ENCODE results near the gene TPM4.
"Not testable (repeated sequence)": the region's sequence is repeated elsewhere in the genome, so short reads cannot be mapped to it uniquely, and the experiment has no call there.

TPM4 gene

DNA sequence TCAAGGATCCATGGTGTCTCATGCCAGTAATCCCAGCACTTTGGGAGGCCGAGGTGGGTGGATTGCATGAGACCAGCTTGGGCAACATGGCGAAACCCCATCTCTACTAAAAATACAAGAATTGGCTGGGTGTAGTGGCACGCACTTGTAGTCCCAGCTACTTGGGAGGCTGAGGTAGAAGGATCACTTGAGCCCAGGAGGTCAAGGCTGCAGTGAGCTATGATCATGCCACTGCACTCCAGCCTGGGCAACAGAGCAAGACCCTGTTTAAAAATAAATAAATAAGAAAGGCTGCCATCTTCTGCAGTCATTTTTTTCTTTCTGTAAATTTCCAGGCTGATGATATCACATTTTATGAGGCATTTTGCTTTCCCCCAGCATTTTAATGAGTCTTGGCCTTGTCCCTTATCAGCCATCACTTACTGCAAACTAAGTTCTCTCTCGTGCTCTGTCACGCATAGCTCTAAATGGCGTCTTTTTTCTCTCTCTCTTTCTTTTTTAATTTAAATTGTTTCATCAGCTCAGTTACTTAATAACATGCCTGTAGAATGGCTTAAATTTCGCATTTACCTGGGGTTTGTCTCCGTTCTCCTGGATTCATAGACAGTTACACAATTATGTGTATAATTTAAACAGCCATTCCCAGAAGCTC, 23.1 kb downstream of the TPM4 start:
- not testable (repeated sequence) for DNase-seq

GRCh38 chr19:16100524-16100923, 24.2 kb downstream of the TPM4 start:
- DNase-seq: no peak

- DNase-seq: no peak
These were observed 28.4 kb downstream of the TPM4 start for GRCh38 chr19:16104722-16105121.

DNA sequence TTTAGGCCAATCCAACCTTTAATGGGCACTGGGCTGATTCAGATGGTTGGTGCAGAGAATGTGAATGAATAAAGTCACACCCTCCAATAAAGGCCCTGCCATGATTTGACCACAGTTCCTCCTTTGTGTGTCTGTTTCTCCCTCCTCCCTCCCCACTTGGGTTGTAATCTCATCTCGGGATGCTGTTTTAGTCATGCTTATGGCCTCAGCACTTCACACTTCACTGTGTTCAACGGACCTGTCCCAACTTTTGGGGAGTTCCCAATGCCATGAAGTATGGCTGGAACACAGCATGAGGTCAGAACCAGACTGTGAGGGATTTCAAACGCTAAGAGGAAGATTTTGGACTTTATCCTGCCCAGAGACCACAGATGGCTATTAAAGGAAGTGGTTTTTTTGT, 29.8 kb downstream of the TPM4 start:
- DNase-seq: no peak

DNA sequence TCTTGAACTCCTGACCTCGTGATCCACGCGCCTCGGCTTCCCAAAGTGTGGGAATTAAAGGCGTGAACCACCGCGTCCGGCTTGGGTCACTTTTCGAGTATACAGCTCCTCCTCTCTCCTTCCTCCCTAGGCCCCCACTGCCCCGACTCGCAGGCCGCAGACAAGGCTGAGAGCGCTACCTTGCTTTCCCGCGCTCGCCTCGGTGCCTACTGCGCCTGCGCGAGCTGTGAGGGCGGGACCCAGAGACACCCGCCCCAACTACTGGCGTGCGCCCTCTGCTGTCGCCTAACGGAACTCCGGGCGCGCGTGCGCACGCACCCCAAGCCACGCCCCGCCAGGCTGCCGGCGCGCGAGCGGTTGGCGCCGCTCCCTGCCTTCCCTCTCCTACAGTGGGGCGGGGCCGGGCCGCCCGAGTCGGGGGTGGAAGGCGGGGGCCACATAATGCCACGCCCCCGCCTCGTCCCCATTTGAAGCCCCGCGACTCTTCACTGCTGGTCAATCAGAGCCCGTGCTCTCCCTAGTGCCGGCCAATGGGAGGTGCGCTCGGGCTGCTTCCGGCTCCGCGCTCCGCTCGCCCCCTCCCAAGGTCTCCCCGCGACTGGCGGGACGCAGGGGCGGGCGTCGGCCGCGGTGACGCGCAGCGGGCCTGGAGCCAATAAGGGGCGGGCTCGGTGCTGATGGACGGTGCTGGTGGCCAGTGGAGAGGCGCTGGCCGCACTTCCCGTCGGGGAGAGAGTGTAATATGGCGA, 35.0 kb downstream of the TPM4 start, which contains the start of gene RAB8A:
Gene RAB8A (plus strand): TSS at position 730 of the 749 bp plus-strand sequence. CDS start 13 bp downstream, at position 743.
- DNase-seq: peak; percentile 98

DNA sequence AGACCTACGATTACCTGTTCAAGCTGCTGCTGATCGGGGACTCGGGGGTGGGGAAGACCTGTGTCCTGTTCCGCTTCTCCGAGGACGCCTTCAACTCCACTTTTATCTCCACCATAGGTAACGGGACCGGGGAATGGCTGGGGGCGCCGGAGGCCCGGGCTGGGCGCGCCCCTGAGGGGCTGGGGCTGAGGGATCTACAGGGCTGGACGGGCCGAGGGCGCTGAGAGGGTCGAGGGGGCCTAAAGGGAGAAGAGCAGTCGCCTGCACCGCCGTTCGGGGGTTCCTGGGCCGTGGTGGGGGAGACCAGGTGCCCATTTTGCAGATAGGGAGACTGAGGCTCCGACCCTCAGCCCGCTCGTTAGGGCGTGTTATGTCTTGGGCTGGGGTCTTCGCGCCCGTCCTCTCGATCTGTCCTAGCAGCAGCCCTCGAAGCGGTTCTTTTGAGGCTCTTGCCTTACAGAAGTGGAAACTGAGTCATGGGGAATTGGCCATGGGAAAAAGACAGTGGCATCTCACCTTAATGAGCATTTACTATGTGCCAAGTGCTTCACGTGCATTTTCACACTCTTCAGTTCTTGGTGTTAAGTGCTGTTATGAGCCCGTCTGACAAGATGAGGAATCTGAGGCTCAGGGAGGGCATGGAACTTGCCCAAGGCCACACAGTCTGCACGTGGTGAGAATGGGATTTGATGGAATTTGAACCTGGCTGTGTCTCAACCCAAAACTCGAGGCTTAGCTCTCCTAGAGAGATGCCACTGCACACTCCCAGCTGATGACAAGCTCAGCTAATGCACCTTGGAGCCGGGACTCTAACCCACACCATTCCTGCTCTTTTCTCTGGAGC, 35.8 kb downstream of the TPM4 start:
- no peak for DNase-seq

- no peak for DNase-seq
These were observed 36.5 kb downstream of the TPM4 start for GRCh38 chr19:16112778-16113177.

- DNase-seq: no peak
These were observed 37.4 kb downstream of the TPM4 start for GRCh38 chr19:16113727-16114126.

DNA sequence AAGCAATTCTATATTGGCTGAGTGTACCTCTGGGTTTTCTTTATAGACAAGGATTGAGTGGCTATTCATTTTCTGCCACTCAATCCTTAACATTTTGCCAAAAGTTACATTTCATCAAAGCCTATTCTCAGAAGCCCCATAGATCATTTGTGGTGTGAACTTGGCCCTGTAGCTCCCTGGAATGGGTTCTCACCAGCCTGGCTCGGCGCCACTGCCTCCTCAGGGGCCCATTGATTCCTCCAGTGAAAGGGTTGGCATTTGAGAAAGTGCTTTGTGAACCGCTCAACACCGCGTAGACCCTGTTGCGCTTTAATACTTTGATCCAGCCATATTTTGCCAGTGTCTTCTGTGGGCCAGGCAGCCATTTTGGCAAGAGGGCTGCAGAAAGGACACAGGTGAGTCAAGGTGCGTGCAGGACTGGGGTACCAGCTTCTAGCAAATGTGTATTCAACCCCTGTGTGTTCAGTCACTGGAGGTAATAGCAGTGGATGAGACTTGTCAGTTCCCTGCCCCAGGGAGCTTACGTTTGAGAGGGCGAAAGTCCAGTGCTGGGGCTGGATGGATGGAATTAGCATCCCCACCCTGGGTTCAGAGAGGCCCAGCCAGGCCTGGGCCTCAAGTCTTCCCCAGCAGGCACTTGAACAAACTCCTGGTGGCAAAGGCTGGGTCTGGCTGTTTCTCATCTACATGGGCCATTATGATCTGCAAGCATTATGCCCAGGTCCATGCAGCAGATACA, 39.2 kb downstream of the TPM4 start:
- DNase-seq: no peak

DNA sequence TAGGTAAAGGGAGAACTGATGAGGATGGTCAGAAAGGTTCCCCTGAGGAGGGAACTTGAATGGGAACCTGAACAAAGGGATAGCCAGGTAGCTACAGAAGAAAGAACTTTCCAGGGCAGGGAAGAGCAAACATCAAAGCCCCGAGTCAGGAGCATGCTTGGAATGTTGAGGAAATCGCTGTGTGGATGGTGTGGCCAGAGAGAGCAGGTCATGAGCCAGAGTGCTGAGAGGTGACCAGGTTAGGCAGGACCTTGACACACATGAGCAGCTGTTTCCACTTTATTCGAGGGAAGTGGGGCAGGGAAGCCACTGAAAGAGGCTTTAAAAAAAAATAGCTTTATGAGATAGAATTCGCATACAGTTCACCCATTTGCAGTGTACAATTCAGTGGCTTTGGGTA, 39.8 kb downstream of the TPM4 start:
- no peak for DNase-seq

DNA sequence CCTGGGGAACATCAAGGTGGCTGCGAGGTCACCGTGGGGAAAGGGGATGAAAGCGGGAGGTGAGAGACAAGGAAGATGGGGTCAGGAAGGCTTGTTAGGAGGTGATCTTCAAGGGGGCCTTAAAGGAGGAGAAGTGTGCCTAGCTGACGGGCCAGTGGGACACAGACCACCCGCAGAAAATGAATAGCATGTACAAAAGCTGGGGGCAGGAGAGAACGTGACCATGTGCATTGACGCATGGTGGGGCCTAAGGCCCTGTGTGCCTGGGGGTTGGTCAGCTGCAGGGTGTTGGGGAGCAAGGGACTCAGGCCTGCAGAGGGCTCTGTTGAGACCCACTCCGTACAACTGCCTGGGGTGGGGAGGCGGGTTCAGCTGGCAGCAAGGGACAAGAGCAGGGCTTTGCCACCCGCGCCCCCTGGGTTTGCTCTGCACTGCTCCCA, 41.3 kb downstream of the TPM4 start:
- DNase-seq: no peak

GRCh38 chr19:16118489-16119033, 42.3 kb downstream of the TPM4 start:
- DNase-seq: no peak

DNA sequence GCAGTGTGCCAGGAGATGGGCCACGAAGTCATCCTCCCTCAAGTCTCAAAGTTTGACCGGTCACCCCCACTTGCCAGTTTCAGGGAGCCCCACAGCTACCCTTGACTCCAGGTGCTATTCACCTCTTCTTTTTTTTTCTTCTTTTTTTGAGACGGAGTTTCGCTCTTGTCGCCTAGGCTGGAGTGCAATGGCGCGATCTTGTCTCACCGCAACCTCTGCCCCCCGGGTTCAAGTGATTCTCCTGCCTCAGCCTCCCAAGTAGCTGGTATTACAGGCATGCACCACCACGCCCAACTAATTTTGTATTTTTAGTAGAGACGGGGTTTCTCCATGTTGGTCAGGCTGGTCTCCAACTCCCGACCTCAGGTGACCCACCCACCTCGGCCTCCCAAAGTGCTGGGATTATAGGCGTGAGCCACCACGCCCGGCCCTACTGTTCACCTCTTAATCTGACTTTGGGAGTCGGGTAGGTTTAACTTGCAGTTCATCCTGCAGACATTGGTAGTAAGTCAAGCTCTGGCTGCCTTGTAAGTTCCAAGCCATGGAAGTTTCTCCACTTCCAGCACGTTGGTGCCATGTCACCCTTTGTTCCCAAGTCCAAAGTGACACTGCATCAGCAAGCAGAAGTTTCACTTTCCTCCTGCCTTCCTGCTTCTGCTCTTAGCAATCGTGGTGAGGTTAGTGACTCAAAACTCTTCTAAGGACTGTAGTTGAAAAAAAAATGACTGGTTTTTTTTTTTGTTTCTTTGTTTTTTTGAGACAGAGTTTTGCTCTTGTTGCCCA, 43.0 kb downstream of the TPM4 start:
- not testable (repeated sequence) for DNase-seq

DNA sequence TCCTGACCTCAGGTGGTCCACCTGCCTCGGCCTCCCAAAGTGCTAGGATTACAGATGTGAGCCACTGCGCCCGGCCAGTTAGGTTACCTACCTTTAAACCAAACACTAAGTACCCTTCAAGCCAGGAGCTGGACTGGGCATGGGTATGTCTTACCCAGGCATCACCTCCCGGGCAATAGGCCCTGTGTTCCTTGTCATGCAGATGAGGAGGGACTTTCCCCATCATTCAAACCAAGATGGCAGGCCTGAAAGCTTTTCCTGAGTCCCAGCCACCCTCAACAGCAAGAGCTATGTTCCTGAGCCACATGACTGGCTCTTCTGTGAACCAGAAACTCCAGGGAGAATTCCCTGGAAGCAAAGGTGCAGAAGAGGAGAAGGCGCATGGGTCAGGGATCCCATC, 44.8 kb downstream of the TPM4 start:
- DNase-seq: no peak

DNA sequence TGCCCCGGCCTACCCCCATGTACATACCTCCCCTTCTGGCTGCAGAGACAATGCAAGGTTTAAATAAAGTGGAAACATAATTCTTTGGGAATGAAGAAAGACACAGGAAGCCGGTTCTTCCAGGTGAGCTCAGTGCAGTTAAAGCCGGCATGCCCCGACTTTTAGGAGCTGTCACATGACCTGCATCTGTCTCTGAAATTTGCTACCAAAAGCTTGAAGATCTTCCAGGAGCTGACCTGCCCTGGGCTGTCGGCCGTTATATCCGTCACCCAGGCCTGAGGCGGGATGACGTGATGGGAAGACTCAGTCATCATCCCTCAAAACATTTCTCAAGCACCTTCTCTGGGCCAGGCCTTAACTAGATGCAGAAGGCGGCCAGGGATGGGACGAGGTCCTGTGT, 45.7 kb downstream of the TPM4 start:
- DNase-seq: no peak

DNA sequence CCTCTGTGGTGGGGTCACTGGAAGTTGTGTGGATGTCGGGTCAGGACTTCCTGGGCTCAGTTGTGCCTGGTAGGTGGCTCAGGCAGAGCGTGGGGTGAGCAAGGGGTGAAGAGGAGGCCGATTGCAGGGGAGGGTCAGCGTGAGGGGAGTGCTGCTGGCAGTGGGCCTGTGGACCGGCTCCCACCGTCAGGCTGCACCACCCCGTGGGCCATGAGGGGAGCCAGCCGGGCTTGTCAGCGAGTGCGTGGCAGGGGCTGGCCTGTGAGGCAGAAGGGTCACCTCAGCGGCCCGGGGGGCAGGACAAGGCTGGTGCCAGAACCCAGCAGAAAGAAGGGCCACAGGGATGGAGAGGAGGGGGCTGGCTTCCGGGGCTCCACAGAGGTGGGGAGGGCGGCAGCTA, 48.7 kb downstream of the TPM4 start:
- no peak for DNase-seq

DNA sequence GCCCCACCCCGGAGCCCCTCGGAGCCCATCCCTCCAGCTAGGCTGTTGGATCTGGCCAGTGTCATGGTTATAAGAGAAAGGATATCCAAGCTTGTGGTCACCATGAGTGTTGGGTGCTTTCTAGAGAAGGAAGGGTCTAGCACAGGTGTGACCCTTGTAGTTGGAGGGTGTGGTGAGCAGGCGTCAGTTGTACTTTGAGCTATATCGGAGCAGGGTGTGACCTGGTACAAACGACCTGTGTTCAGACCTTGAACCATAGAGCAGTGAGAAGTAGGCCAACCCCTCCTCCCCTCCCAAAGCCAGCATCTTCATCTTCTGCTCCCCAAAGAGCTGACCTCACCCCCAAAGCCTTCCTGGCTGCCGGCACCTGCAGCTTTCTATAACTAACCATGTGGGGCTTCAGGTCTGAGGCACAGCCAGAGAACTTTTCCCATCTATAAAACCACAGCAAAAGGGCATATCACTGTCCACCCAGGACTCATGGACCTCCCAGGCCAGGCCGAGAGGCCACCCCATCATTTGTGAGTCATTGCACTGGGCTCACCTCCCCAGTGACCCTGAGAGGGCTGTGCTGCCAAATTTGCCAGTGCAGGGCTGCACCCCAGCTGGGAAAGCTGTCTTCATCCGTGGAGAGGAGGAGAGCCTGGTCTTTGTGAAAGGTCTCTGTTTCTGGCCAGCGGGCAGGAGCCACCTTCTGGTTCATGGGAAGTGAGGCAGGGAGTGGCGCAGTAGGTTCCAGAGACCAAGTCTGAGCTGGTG, 49.6 kb downstream of the TPM4 start:
- DNase-seq: no peak

GRCh38 chr19:16127080-16127479, 50.8 kb downstream of the TPM4 start:
- no peak for DNase-seq

DNA sequence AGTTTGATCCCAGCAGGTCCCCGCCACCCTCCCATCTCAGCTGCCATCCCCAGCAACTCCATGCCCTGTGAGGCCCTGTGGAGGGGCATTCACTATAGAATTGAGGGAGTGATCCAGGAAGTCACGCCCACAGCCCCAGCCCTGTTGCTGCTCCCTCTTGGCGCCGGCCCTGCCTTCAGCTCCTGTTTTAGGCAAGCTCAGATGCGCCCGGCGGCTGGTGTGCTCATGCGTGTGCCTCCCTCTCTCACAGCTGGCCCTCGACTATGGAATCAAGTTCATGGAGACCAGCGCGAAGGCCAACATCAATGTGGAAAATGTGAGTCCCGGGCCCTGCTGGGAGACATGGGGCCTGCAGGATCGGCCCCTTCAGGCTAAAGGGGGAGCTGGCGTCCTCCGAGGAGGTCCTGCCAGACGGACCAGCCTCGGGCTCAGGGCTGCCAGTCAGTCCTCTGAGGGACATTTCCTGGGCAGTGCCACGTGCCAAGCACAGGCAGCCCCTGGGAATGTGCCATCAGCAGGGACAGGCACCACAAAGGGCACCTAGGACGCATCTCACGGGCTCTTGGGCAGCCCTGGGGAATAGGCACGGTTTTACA, 51.6 kb downstream of the TPM4 start:
- no peak for DNase-seq

- no peak for DNase-seq
These were observed 55.4 kb downstream of the TPM4 start for GRCh38 chr19:16131648-16132047.

DNA sequence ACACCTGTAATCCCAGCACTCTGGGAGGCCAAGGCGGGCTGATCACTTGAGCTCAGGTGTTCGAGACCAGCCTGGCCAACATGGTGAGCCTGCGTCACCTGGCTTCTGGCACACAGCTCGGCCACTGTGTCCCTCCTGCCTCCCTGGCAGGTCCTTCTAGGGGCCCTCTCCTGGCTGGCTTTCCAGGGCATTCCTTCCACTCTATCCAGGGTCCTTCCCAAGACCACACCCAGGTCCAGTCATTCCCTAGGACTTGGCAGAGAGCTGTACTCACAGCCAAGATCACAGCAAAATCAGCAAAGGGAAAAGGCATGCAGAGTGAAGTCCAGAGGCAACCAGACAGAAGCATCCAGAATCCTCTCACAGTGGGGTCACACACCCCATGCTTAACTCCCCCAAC, 57.5 kb downstream of the TPM4 start:
- no peak for DNase-seq

Data from DMS53 (cell line).